ENCODE measurements around the gene PUM2. TPM values are rescaled to one million over a fixed set of nuclear protein-coding genes. Genes with fewer than 3 reads are reported as not detected.

PUM2 gene
- polyA plus RNA-seq, 1 of the 3 experiments (the other 2 are of a cell fraction), result 19.7 TPM

- peak overlapping the region; percentile 67 to 99 for H3K27ac ChIP-seq (ENCODE audit: low read depth in 2 of 2, low read length in 1 of 2)
- peaks cover 54% of the 10 kb centered on the region; the same call in 1 of the 2 replicates for H3K79me2 ChIP-seq (ENCODE audit: insufficient read depth)
- CTCF ChIA-PET, result interaction anchor here (0.6 to 10.4 kb wide), 12 partner anchors 14 to 223 kb away, joined by 3 to 215 read pairs (median 3); no protein-coding TSS in a partner anchor
- TF ChIP-seq GATA2 (CRISPR knock-in tag; IDR thresholded peaks at IDR 0.05) (peak; percentile 42; the same call in 1 of the 2 replicates), EP300 (IDR thresholded peaks at IDR 0.05; ENCODE audit: borderline replicate concordance in 1 of 2, low read depth in 1 of 2, low read length in 1 of 2) (peak in 1 of 2 experiments; percentile 78; a peak in 2 of 4 replicates), JUND (IDR thresholded peaks at IDR 0.05) (no peak), USF2 (IDR thresholded peaks at IDR 0.05; ENCODE audit: borderline replicate concordance, low read depth, low read length) (no peak), PBX3 (IDR thresholded peaks at IDR 0.05) (0 out of 2 replicates have a peak, but pooled peaks have one; percentile 1), RCOR1 (IDR thresholded peaks at IDR 0.05; ENCODE audit: low read length) (peak; percentile 73; the same call in 1 of the 2 replicates)
- no peaks in the 10 kb centered on the region; the same call in 1 of the 2 replicates for H4K20me1 ChIP-seq (ENCODE audit: insufficient read depth)
- H3K4me1 ChIP-seq (ENCODE audit: control insufficient read depth in 1 of 2, insufficient read depth in 2 of 2, low read depth in 1 of 2, low read length in 1 of 2), result peaks cover 26 to 43% of the 10 kb centered on the region in 2 experiments
- H3F3A ChIP-seq (replicated peaks; ENCODE audit: insufficient read depth), result peaks cover 21% of the 10 kb centered on the region
- peak; percentile 53 for DNase-seq
- H3K4me2 ChIP-seq, result peak overlapping the region; percentile 99
- H3K9me2 ChIP-seq, result no peaks in the 10 kb centered on the region
- H3K27me3 ChIP-seq (ENCODE audit: insufficient read depth), result no peaks in the 10 kb centered on the region
- H3K36me3 ChIP-seq (replicated peaks in 1 of 2; ENCODE audit: control insufficient read depth in 1 of 2, insufficient read depth in 2 of 2, low read length in 1 of 2), result no peaks in the 10 kb centered on the region
- H3K9ac ChIP-seq, result peak overlapping the region; percentile 24; the same call in 1 of the 2 replicates
- H3K9me3 ChIP-seq, result no peaks in the 10 kb centered on the region
- 51% methylated on average over 3 of the region's 3 CpGs for WGBS (ENCODE audit: low lambda C conversion rate)
- H2AFZ ChIP-seq (ENCODE audit: low read depth), result no peak overlapping the region; the same call in 1 of the 2 replicates
- POLR2A ChIA-PET, result interaction anchor here (0.9 kb wide), 1 partner anchor 88 kb away, joined by 3 read pairs; no protein-coding TSS in a partner anchor
- no peak overlapping the region for H3K4me3 ChIP-seq (ENCODE audit: low read depth in 2 of 2, low read length in 1 of 2)
These were observed 129.7 kb downstream of the PUM2 start for GRCh38 chr2:20220806-20221554.

- Histone ChIP-seq H3K27ac (ENCODE audit: low read depth in 2 of 2, low read length in 1 of 2) (no peak overlapping the region; a peak in 1 of 4 replicates), H3K27me3 (ENCODE audit: insufficient read depth) (no peaks in the 10 kb centered on the region), H3K4me2 (no peak overlapping the region), H4K20me1 (ENCODE audit: insufficient read depth) (no peaks in the 10 kb centered on the region; the same call in 1 of the 2 replicates), H3K4me1 (ENCODE audit: control insufficient read depth in 1 of 2, insufficient read depth in 2 of 2, low read depth in 1 of 2, low read length in 1 of 2) (peaks cover 26 to 42% of the 10 kb centered on the region in 2 experiments), H3K36me3 (replicated peaks in 1 of 2; ENCODE audit: control insufficient read depth in 1 of 2, insufficient read depth in 2 of 2, low read length in 1 of 2) (no peaks in the 10 kb centered on the region), H3K9ac (no peak overlapping the region), H3K4me3 (ENCODE audit: low read depth in 2 of 2, low read length in 1 of 2) (no peak overlapping the region), H3F3A (replicated peaks; ENCODE audit: insufficient read depth) (peaks cover 21% of the 10 kb centered on the region), H3K9me3 (no peaks in the 10 kb centered on the region), H3K9me2 (no peaks in the 10 kb centered on the region), H3K79me2 (ENCODE audit: insufficient read depth) (peaks cover 54% of the 10 kb centered on the region; the same call in 1 of the 2 replicates), H2AFZ (ENCODE audit: low read depth) (no peak overlapping the region)
- no peak for DNase-seq
- WGBS (ENCODE audit: low lambda C conversion rate), result 93% methylated on average over 12 of the region's 13 CpGs
- POLR2A ChIA-PET, result no interaction called here
- CTCF ChIA-PET, result interaction anchor here (0.7 to 10.4 kb wide), 7 partner anchors 32 to 120 kb away, joined by 3 to 215 read pairs (median 3); no protein-coding TSS in a partner anchor
- TF ChIP-seq FOSL2 (IDR thresholded peaks at IDR 0.05; ENCODE audit: borderline replicate concordance, low read depth) (no peak), JUND (IDR thresholded peaks at IDR 0.05) (no peak), CHD2 (IDR thresholded peaks at IDR 0.05; ENCODE audit: low read length, partially characterized antibody) (no peak), SIN3A (IDR thresholded peaks at IDR 0.05; ENCODE audit: borderline replicate concordance, low read depth, low read length) (no peak), TAF1 (IDR thresholded peaks at IDR 0.05; ENCODE audit: borderline replicate concordance, low read depth, low read length) (no peak), TCF12 (IDR thresholded peaks at IDR 0.05) (no peak), YY1 (IDR thresholded peaks at IDR 0.05; ENCODE audit: low read depth) (no peak), FOXM1 (IDR thresholded peaks at IDR 0.05; ENCODE audit: low read depth) (no peak), MEF2A (IDR thresholded peaks at IDR 0.05; ENCODE audit: borderline replicate concordance, low read depth) (no peak), POLR2AphosphoS5 (IDR thresholded peaks at IDR 0.05; ENCODE audit: low read depth, low read length) (no peak), FOXJ3 (CRISPR knock-in tag; IDR thresholded peaks at IDR 0.05) (no peak), GABPA (IDR thresholded peaks at IDR 0.05; ENCODE audit: low read depth) (no peak), ELF1 (IDR thresholded peaks at IDR 0.05) (no peak), PBX3 (IDR thresholded peaks at IDR 0.05) (no peak), RFX5 (IDR thresholded peaks at IDR 0.05; ENCODE audit: low read length) (no peak)
- TF ChIP-seq, protein P1, sequence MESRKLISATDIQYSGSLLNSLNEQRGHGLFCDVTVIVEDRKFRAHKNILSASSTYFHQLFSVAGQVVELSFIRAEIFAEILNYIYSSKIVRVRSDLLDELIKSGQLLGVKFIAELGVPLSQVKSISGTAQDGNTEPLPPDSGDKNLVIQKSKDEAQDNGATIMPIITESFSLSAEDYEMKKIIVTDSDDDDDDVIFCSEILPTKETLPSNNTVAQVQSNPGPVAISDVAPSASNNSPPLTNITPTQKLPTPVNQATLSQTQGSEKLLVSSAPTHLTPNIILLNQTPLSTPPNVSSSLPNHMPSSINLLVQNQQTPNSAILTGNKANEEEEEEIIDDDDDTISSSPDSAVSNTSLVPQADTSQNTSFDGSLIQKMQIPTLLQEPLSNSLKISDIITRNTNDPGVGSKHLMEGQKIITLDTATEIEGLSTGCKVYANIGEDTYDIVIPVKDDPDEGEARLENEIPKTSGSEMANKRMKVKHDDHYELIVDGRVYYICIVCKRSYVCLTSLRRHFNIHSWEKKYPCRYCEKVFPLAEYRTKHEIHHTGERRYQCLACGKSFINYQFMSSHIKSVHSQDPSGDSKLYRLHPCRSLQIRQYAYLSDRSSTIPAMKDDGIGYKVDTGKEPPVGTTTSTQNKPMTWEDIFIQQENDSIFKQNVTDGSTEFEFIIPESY (IDR thresholded peaks at IDR 0.05; ENCODE audit: borderline replicate concordance, low read depth), result no peak
These were observed 130.8 kb downstream of the PUM2 start for GRCh38 chr2:20219763-20220380.

Measured in SK-N-SH (cell line).